ENCODE measurements around the gene HCK. TPM values are rescaled to one million over a fixed set of nuclear protein-coding genes. Genes with fewer than 3 reads are reported as not detected.
A peak's percentile ranks its signal among the peaks of the same experiment; 100 is the strongest.

The HCK gene
- total and polyA plus RNA-seq, 9 of the 15 experiments (the other 6 are each of a cell fraction or from before 2014, with no cell fraction given): 0.09 to 0.51 (median 0.27) TPM; not detected in 6

- DNase-seq (ENCODE audit: extremely low read depth in 1 of 4, low spot score in 3 of 4) (peak in 3 of 4 experiments; percentile 23 to 60 (median 47)), FAIRE-seq (peak; percentile 37), ATAC-seq (peak; percentile 59)
- in situ Hi-C loops (cut with MboI) (no loop called here), intact Hi-C loops (cut with micrococcal nuclease) (no loop called here)
- H3K27ac ChIP-seq (ENCODE audit: extremely low read depth, low read depth, low read length): no peak overlapping the region
- no peak overlapping the region for H3K4me3 ChIP-seq
- no peak overlapping the region; a peak in 1 of 4 replicates for H3K9ac ChIP-seq (ENCODE audit: insufficient read depth in 1 of 2, low read depth in 2 of 2, low read length in 2 of 2)
- H3K9me3 ChIP-seq (replicated peaks; ENCODE audit: control insufficient read depth, insufficient read depth, low read depth, low read length): no peaks in the 10 kb centered on the region; the same call in 1 of the 2 replicates
- 12% methylated on average over 5 of the region's 5 CpGs for WGBS (ENCODE audit: insufficient coverage, low coverage, missing lambda C conversion rate)
- peaks cover 29% of the 10 kb centered on the region for H3K36me3 ChIP-seq (ENCODE audit: control insufficient read depth, insufficient read depth, low read length)
- ChIA-PET CTCF (ENCODE audit: low intra/inter-chr PET ratio) (no interaction called here), POLR2A (interaction anchor here (0.6 to 1.5 kb wide), 2 partner anchors 12 to 72 kb away, joined by 3 read pairs; no protein-coding TSS in a partner anchor)
- no peak overlapping the region for H2AFZ ChIP-seq (ENCODE audit: low read depth, low read length)
- peaks cover 76% of the 10 kb centered on the region for H3K79me2 ChIP-seq (ENCODE audit: control insufficient read depth, insufficient read depth, low read length)
- H4K20me1 ChIP-seq (replicated peaks; ENCODE audit: control insufficient read depth, insufficient read depth, low read length): peaks cover 25% of the 10 kb centered on the region; the same call in 1 of the 2 replicates
- no peaks in the 10 kb centered on the region for H3K9me1 ChIP-seq (ENCODE audit: control insufficient read depth, insufficient read depth, low read length)
- no TSS peak for BruUV-seq (replicated peaks)
- H3K4me2 ChIP-seq (ENCODE audit: insufficient read depth, low read length): peak overlapping the region; percentile 43
- H3K4me1 ChIP-seq (replicated peaks in 1 of 2; ENCODE audit: control insufficient read depth in 2 of 2, insufficient read depth in 2 of 2, low read length in 2 of 2): peaks cover 3 to 12% of the 10 kb centered on the region in 2 experiments; a peak in 3 of 5 replicates
- no peaks in the 10 kb centered on the region for H3K27me3 ChIP-seq (ENCODE audit: control insufficient read depth in 2 of 2, insufficient read depth in 2 of 2, low read length in 2 of 2)
- TF ChIP-seq HMBOX1 (IDR thresholded peaks at IDR 0.05) (peak; percentile 48; the same call in 1 of the 2 replicates), SMARCE1 (IDR thresholded peaks at IDR 0.05) (peak; percentile 60; the same call in 1 of the 2 replicates), GTF3C2 (IDR thresholded peaks at IDR 0.05; ENCODE audit: borderline replicate concordance, extremely low read depth, insufficient read length) (no peak), EHMT2 (IDR thresholded peaks at IDR 0.05) (0 out of 2 replicates have a peak, but pooled peaks have one; percentile 35), CEBPB (tag; IDR thresholded peaks at IDR 0.05) (peak; percentile 15; the same call in 1 of the 2 replicates), MAFK (IDR thresholded peaks at IDR 0.05; ENCODE audit: low read length) (peak; percentile 42), MAFF (IDR thresholded peaks at IDR 0.05; ENCODE audit: low read length) (peak; percentile 27; the same call in 1 of the 2 replicates), JUND (IDR thresholded peaks at IDR 0.05; ENCODE audit: borderline replicate concordance, low read depth, low read length) (peak; percentile 85), JUND (tag; IDR thresholded peaks at IDR 0.05; ENCODE audit: borderline replicate concordance, low read depth, low read length) (peak; percentile 75; the same call in 2 of the 3 replicates), ATF3 (IDR thresholded peaks at IDR 0.05) (peak; percentile 74), ATF3 (CRISPR knock-in tag; conservative IDR thresholded peaks at IDR 0.05) (no peak), MAFG (tag; conservative IDR thresholded peaks at IDR 0.05) (peak; percentile 34; the same call in 1 of the 2 replicates), ZNF778 (CRISPR knock-in tag; IDR thresholded peaks at IDR 0.05) (no peak), FOS (IDR thresholded peaks at IDR 0.05; ENCODE audit: extremely low read depth, insufficient read length) (peak; percentile 5), CEBPG (CRISPR knock-in tag; IDR thresholded peaks at IDR 0.05) (0 out of 2 replicates have a peak, but pooled peaks have one; percentile 21), CEBPG (tag; conservative IDR thresholded peaks at IDR 0.05 in 1 of 2, IDR thresholded peaks at IDR 0.05 in 1 of 2) (no peak), POLR2AphosphoS5 (IDR thresholded peaks at IDR 0.05; ENCODE audit: control insufficient read depth, insufficient read depth, low read depth, low read length) (peak; percentile 19; the same call in 1 of the 2 replicates), SMARCA4 (IDR thresholded peaks at IDR 0.05) (peak; percentile 49; the same call in 1 of the 2 replicates), C11orf30 (IDR thresholded peaks at IDR 0.05; ENCODE audit: low read depth) (peak; percentile 62), FOSL1 (tag; conservative IDR thresholded peaks at IDR 0.05) (peak; percentile 75)
Measured at GRCh38 chr20:32112841-32113240, 60.8 kb downstream of the HCK start.

Data from K562 (cell line).